ENCODE measurements around the gene PAPLN. TPM values are rescaled to one million over a fixed set of nuclear protein-coding genes. Genes with fewer than 3 reads are reported as not detected.

Gene PAPLN
- polyA plus RNA-seq, 1 donor from 2014 or later, result 0.55 TPM

GRCh38 chr14:73245480-73246325, 8.4 kb downstream of the PAPLN start:
- Mint-ChIP-seq H3K9me3 (no peaks in the 10 kb centered on the region), H3K27ac (peak overlapping the region in 2 of 3 donors; percentile 51 to 95), H3K4me1 (peaks cover 41 to 44% (median 41%) of the 10 kb centered on the region in 3 donors), H3K27me3 (peaks cover 37% of the 10 kb centered on the region), H3K4me3 (peak overlapping the region; percentile 73 to 88 (median 80)), H3K36me3 (no peaks in the 10 kb centered on the region)

GRCh38 chr14:73246387-73247150, 9.3 kb downstream of the PAPLN start:
- peaks cover 29% of the 10 kb centered on the region for H3K27me3 Mint-ChIP-seq
- peak overlapping the region in 2 of 3 donors; percentile 51 to 95 for H3K27ac Mint-ChIP-seq
- no peaks in the 10 kb centered on the region for H3K9me3 Mint-ChIP-seq
- H3K4me1 Mint-ChIP-seq, result peaks cover 36 to 41% (median 38%) of the 10 kb centered on the region in 3 donors
- no peaks in the 10 kb centered on the region for H3K36me3 Mint-ChIP-seq
- peak overlapping the region; percentile 72 to 86 (median 74) for H3K4me3 Mint-ChIP-seq

- H3K36me3 Mint-ChIP-seq, result no peaks in the 10 kb centered on the region
- H3K27ac Mint-ChIP-seq, result peak overlapping the region in 1 of 3 donors; percentile 95
- peak overlapping the region in 3 of 4 donors; percentile 34 to 87 (median 72) for H3K4me3 Mint-ChIP-seq
- peaks cover 17% of the 10 kb centered on the region for H3K27me3 Mint-ChIP-seq
- H3K9me3 Mint-ChIP-seq, result no peaks in the 10 kb centered on the region
- peaks cover 27 to 31% (median 29%) of the 10 kb centered on the region in 3 donors for H3K4me1 Mint-ChIP-seq
Observed at GRCh38 chr14:73248108-73248868, 11.0 kb downstream of the PAPLN start.

- no peak overlapping the region for H3K27ac Mint-ChIP-seq
- H3K4me3 Mint-ChIP-seq, result peak overlapping the region in 3 of 4 donors; percentile 1 to 23 (median 3)
- peaks cover 20 to 26% (median 24%) of the 10 kb centered on the region in 3 donors for H3K4me1 Mint-ChIP-seq
- no peaks in the 10 kb centered on the region for H3K9me3 Mint-ChIP-seq
- no peaks in the 10 kb centered on the region for H3K36me3 Mint-ChIP-seq
- H3K27me3 Mint-ChIP-seq, result peaks cover 12% of the 10 kb centered on the region
Observed at GRCh38 chr14:73249108-73249507, 11.8 kb downstream of the PAPLN start.

- H3K36me3 Mint-ChIP-seq, result no peaks in the 10 kb centered on the region
- H3K4me1 Mint-ChIP-seq, result peaks cover 20 to 26% (median 24%) of the 10 kb centered on the region in 3 donors
- H3K27me3 Mint-ChIP-seq, result peaks cover 12% of the 10 kb centered on the region
- H3K27ac Mint-ChIP-seq, result no peak overlapping the region
- peak overlapping the region in 1 of 4 donors; percentile 45 for H3K4me3 Mint-ChIP-seq
- H3K9me3 Mint-ChIP-seq, result no peaks in the 10 kb centered on the region
Observed at GRCh38 chr14:73249564-73250316, 12.4 kb downstream of the PAPLN start.

GRCh38 chr14:73250317-73250713, 13.0 kb downstream of the PAPLN start:
- Mint-ChIP-seq H3K27me3 (peaks cover 9% of the 10 kb centered on the region), H3K27ac (no peak overlapping the region), H3K4me3 (no peak overlapping the region), H3K4me1 (peaks cover 20 to 24% (median 24%) of the 10 kb centered on the region in 3 donors), H3K36me3 (no peaks in the 10 kb centered on the region), H3K9me3 (no peaks in the 10 kb centered on the region)

- no peak overlapping the region for H3K27ac Mint-ChIP-seq
- no peaks in the 10 kb centered on the region for H3K36me3 Mint-ChIP-seq
Observed at GRCh38 chr14:73250781-73251500, 13.6 kb downstream of the PAPLN start.

GRCh38 chr14:73251516-73252215, 14.4 kb downstream of the PAPLN start:
- no peak overlapping the region for H3K27ac Mint-ChIP-seq
- peaks cover 17 to 24% (median 21%) of the 10 kb centered on the region in 3 donors for H3K4me1 Mint-ChIP-seq
- H3K27me3 Mint-ChIP-seq, result peaks cover 7% of the 10 kb centered on the region
- H3K9me3 Mint-ChIP-seq, result no peaks in the 10 kb centered on the region
- H3K4me3 Mint-ChIP-seq, result no peak overlapping the region
- H3K36me3 Mint-ChIP-seq, result no peaks in the 10 kb centered on the region

More at GRCh38 chr14:73250781-73251500, 13.6 kb downstream of the PAPLN start:
- no peaks in the 10 kb centered on the region for H3K9me3 Mint-ChIP-seq
- H3K27me3 Mint-ChIP-seq, result peaks cover 9% of the 10 kb centered on the region
- no peak overlapping the region for H3K4me3 Mint-ChIP-seq
- H3K4me1 Mint-ChIP-seq, result peaks cover 20 to 24% (median 24%) of the 10 kb centered on the region in 3 donors

- H3K9me3 Mint-ChIP-seq, result no peaks in the 10 kb centered on the region
- no peaks in the 10 kb centered on the region for H3K36me3 Mint-ChIP-seq
- H3K27ac Mint-ChIP-seq, result no peak overlapping the region
- H3K27me3 Mint-ChIP-seq, result peaks cover under 1% of the 10 kb centered on the region
- H3K4me3 Mint-ChIP-seq, result no peak overlapping the region
- peaks cover 8 to 14% (median 11%) of the 10 kb centered on the region in 3 donors for H3K4me1 Mint-ChIP-seq
Observed at GRCh38 chr14:73252491-73253322, 15.4 kb downstream of the PAPLN start.

GRCh38 chr14:73253323-73253610, 16.0 kb downstream of the PAPLN start:
- Mint-ChIP-seq H3K27ac (no peak overlapping the region), H3K9me3 (no peaks in the 10 kb centered on the region), H3K36me3 (no peaks in the 10 kb centered on the region), H3K27me3 (no peaks in the 10 kb centered on the region), H3K4me3 (peak overlapping the region in 1 of 4 donors; percentile 39), H3K4me1 (peaks cover 9 to 12% (median 10%) of the 10 kb centered on the region in 3 donors)

GRCh38 chr14:73253721-73254120, 16.4 kb downstream of the PAPLN start:
- Mint-ChIP-seq H3K9me3 (no peaks in the 10 kb centered on the region), H3K4me3 (peak overlapping the region in 1 of 4 donors; percentile 39), H3K27ac (no peak overlapping the region), H3K36me3 (no peaks in the 10 kb centered on the region), H3K4me1 (peaks cover 7 to 11% (median 10%) of the 10 kb centered on the region in 3 donors), H3K27me3 (no peaks in the 10 kb centered on the region)

GRCh38 chr14:73254247-73255004, 17.1 kb downstream of the PAPLN start:
- H3K27ac Mint-ChIP-seq, result no peak overlapping the region
- H3K9me3 Mint-ChIP-seq, result no peaks in the 10 kb centered on the region
- H3K36me3 Mint-ChIP-seq, result no peaks in the 10 kb centered on the region
- no peak overlapping the region for H3K4me3 Mint-ChIP-seq
- H3K4me1 Mint-ChIP-seq, result peaks cover 5 to 6% (median 5%) of the 10 kb centered on the region in 3 donors
- no peaks in the 10 kb centered on the region for H3K27me3 Mint-ChIP-seq

Data from IgD-negative memory B cell (primary cell).